SK-N-SH treated with all-trans-retinoic acid at 6 μM for 48 hours (cell line): ENCODE data around the gene PCNP.

Source experiments
- BACH2 ChIP-seq: fragments of 250-450 bp; sonication (Bioruptor Pico); IDR thresholded peaks from 2 replicates; pipeline ENCODE4 v1.9.0; 2021; ENCODE audit warnings: mild to moderate bottlenecking, borderline replicate concordance
- CREB5 ChIP-seq: fragments of 250-450 bp; sonication (Bioruptor Pico); IDR thresholded peaks from 2 replicates; pipeline ENCODE4 v1.5.1; 2020; ENCODE audit warnings: low read depth, mild to moderate bottlenecking, moderate library complexity
- CSDC2 ChIP-seq: fragments of 250-450 bp; sonication (Bioruptor Pico); IDR thresholded peaks from 2 replicates; pipeline ENCODE4 v1.5.0; 2020; ENCODE audit warnings: mild to moderate bottlenecking, moderate library complexity
- GLIS3 ChIP-seq: fragments of 250-450 bp; sonication (Bioruptor Pico); IDR thresholded peaks from 2 replicates; pipeline ENCODE4 v1.5.0; 2020; ENCODE audit warnings: mild to moderate bottlenecking, moderate library complexity
- PPARA ChIP-seq: fragments of 250-450 bp; sonication (Bioruptor Pico); IDR thresholded peaks from 2 replicates; pipeline ENCODE4 v1.5.0; 2020; ENCODE audit warnings: mild to moderate bottlenecking, borderline replicate concordance
- RARB ChIP-seq: fragments of 250-450 bp; sonication (Bioruptor Pico); IDR thresholded peaks from 2 replicates; pipeline ENCODE4 v1.8.0; 2021; ENCODE audit warnings: mild to moderate bottlenecking, moderate library complexity
- SNAI2 ChIP-seq: fragments of 250-450 bp; sonication (Bioruptor Pico); IDR thresholded peaks from 2 replicates; pipeline ENCODE4 v1.5.0; 2020; ENCODE audit warnings: mild to moderate bottlenecking, moderate library complexity
- TCF4 ChIP-seq: fragments of 250-450 bp; sonication (Bioruptor Pico); IDR thresholded peaks from 2 replicates; pipeline ENCODE4 v1.8.0; 2021; ENCODE audit warnings: mild to moderate bottlenecking, moderate library complexity, borderline replicate concordance
- ZFP3 ChIP-seq: fragments of 250-450 bp; sonication (Bioruptor Pico); IDR thresholded peaks from 2 replicates; pipeline ENCODE4 v1.5.0; 2020; ENCODE audit warnings: mild to moderate bottlenecking, moderate library complexity
- ZFP30 ChIP-seq: fragments of 450-650 bp; formaldehyde crosslinking; IDR thresholded peaks from 2 replicates; pipeline ENCODE4 v1.5.0; 2022; ENCODE audit warnings: mild to moderate bottlenecking, moderate library complexity
- ZNF565 ChIP-seq: fragments of 450-650 bp; formaldehyde crosslinking; conservative IDR thresholded peaks from 2 replicates; pipeline ENCODE4 v1.5.0; 2020; ENCODE audit warnings: low read depth, mild to moderate bottlenecking, moderate library complexity
- ZNF8 ChIP-seq: fragments of 450-650 bp; formaldehyde crosslinking; IDR thresholded peaks from 2 replicates; pipeline ENCODE4 v1.5.0; 2020; ENCODE audit warnings: mild to moderate bottlenecking, moderate library complexity
- TF ChIP-seq, protein P1 (sequence below): fragments of 250-450 bp; sonication (Bioruptor Pico); IDR thresholded peaks from 2 replicates; pipeline ENCODE4 v1.8.0; 2020; ENCODE audit warnings: mild to moderate bottlenecking, moderate library complexity, borderline replicate concordance

DNA sequence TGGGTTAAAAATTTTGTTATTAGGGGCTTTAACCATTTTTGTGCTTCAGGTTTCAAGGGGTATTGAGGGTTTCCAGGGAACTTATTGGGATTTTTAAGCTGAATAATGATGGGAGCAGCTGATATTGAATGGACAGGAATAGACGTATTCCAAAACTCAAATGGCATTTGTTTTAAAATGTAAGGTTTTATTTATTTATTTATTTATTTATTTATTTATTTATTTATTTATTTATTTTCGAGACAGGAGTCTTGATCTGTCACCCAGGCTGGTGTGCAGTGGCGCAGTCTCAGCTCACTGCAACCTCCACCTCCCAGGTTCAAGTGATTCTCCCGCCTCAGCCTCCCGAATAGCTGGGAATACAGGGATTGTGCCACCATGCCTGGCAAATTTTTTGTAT, 38.8 kb upstream of the PCNP start:
- TF ChIP-seq ZFP3 (CRISPR knock-in tag) (no peak), RARB (CRISPR knock-in tag) (no peak), ZNF565 (CRISPR knock-in tag) (no peak), CREB5 (CRISPR knock-in tag) (no peak), ZFP30 (no peak), BACH2 (CRISPR knock-in tag) (no peak), GLIS3 (CRISPR knock-in tag) (no peak), TCF4 (no peak), PPARA (CRISPR knock-in tag) (no peak), SNAI2 (CRISPR knock-in tag) (no peak), ZNF8 (CRISPR knock-in tag) (no peak), CSDC2 (CRISPR knock-in tag) (no peak)
- TF ChIP-seq, protein P1, sequence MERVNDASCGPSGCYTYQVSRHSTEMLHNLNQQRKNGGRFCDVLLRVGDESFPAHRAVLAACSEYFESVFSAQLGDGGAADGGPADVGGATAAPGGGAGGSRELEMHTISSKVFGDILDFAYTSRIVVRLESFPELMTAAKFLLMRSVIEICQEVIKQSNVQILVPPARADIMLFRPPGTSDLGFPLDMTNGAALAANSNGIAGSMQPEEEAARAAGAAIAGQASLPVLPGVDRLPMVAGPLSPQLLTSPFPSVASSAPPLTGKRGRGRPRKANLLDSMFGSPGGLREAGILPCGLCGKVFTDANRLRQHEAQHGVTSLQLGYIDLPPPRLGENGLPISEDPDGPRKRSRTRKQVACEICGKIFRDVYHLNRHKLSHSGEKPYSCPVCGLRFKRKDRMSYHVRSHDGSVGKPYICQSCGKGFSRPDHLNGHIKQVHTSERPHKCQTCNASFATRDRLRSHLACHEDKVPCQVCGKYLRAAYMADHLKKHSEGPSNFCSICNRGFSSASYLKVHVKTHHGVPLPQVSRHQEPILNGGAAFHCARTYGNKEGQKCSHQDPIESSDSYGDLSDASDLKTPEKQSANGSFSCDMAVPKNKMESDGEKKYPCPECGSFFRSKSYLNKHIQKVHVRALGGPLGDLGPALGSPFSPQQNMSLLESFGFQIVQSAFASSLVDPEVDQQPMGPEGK (CRISPR knock-in tag) = no peak
